Measurements from ENCODE around the gene FLRT1.
"Not testable (repeated sequence)": the region's sequence is repeated elsewhere in the genome, so short reads cannot be mapped to it uniquely, and the experiment has no call there.

Gene FLRT1

DNA sequence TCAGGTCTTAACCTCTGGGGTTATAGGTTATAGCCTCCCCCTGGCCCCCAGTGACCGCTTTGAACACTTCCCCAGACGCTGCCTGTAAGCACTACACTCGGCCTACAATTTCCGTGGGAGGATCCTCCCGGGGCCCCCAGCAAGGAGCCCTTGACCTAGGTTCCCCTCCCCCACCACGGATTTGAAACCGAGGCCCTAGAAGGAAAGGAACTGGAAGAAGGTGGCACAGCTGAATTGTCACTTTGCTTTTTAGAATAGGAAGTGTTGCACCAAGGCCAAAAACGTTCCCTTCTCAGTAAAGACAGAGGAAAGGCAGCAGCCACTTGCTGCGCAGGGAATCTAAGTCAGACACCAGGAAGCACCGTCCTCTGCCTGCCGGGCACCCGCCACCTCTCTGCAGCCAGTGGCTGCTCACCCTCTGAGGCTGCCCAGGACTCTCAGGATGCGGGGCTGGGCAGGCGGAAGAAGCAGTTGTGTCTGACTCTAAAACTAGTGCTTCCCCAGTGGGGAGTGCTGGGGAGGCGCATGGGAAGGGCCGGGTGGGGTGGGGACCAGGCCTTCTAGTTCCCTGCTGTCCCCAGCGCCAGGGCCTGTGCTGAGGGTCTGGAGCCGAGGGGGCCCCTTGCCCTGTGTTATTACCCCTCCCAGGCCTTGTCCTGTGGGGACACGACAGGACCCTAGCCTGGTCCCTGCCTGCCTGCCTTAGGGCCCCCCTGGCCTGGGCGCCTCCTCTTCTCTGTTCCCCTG lies 7.9 kb upstream of the FLRT1 start:
- DNase-seq, result no peak

DNA sequence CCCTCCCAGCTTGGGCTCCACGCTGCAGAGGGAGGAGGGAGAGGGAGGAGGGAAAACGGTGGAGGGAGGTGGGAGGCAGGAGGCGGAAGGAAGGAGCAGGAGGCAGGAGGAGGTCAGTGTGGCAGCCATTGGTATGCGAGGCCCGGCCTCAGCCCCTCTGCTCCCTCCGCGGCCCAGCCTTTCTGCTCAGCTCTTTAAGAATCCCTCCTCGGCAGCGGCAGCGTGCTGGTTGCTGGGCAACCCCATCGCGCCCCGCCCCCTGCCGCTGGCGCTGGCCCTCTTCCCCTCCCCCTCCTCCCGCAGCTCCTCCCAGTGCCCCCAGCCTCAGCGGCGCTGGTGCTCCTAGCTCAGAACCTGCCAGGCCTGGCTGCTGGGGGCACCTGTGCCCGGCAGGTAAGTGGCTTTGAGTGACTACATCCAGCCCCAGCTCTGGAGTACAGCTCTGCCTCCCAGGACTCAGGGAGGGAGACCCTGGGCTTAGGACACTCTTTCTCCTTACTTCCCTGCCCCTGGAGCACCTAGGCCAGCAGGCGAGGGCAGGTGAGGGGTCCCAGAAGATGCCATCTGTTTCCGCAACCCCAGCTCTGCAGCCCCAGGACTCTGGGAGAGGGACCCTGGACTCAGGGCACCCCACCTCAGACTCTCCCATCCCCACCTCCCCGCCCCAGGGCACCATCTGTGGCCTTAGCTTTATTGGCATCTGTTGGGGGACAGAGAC lies 7.2 kb upstream of the FLRT1 start:
- peak; percentile 73 for DNase-seq

GRCh38 chr11:64029773-64030172 lies 6.0 kb upstream of the FLRT1 start:
- DNase-seq, result peak; percentile 24

DNA sequence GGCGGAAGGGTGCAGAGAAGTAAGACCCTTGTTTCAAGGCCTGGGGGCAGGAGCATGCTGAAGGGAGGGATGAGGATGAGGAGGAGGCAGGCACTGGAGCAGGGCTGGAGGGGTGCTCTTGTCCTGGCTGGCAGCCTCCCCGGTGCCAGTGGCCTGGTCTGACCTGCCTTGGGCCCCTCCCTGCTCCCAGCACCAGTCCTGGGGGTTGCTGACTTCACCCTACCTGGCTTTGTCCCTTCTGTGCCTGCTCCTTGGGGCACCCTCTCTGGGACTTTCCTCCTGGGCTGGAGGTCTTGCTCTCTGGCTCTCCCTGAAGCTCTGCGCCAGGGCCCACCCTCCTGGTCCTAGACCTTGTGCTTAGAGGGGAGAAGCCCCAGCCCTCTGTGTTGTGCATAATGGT lies 4.7 kb upstream of the FLRT1 start:
- no peak for DNase-seq

DNA sequence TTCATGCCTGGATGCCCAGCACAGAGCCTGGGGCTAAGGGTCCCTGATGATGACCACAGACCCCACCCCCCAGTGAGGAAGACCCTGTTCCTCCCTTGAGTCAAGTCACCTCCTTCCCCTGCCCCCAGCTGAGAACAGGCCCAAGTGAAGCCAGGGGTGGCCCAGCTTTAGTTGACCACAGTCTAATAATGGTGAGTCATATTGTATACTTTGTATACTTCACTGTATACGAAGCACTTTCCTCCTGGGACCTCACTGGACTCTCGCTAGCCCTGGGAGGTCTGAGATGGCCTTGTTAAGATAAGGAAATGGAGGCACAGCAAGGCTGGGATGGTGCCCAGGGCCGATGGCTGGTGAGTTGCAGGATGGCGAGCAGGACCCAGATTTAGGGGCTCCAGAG lies 3.7 kb upstream of the FLRT1 start:
- no peak for DNase-seq

GRCh38 chr11:64034411-64034811 lies 1.3 kb upstream of the FLRT1 start:
- no peak for DNase-seq

DNA sequence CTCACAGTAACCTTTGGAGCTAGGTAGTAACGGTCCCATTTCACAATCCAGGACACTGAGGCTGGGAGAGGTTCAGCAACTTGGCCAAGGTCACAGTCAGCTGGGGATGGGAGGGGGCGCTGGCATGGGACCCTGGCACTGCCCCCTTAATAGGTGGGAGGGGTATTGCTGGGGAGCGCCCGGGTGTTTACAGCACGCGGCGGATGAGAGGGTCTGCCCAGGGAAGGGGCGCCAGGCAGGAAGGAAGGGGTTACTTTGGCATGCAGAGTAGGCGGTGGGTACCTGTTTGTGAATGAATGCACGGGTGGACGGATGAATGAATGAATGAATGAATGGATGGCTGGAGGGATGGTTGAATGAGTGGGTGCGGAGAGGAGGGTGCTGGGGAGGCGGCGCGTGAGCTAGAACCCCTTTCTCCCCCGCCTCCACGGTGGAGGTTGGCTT lies 628 bp upstream of the FLRT1 start:
- peak; percentile 54 for DNase-seq

DNA sequence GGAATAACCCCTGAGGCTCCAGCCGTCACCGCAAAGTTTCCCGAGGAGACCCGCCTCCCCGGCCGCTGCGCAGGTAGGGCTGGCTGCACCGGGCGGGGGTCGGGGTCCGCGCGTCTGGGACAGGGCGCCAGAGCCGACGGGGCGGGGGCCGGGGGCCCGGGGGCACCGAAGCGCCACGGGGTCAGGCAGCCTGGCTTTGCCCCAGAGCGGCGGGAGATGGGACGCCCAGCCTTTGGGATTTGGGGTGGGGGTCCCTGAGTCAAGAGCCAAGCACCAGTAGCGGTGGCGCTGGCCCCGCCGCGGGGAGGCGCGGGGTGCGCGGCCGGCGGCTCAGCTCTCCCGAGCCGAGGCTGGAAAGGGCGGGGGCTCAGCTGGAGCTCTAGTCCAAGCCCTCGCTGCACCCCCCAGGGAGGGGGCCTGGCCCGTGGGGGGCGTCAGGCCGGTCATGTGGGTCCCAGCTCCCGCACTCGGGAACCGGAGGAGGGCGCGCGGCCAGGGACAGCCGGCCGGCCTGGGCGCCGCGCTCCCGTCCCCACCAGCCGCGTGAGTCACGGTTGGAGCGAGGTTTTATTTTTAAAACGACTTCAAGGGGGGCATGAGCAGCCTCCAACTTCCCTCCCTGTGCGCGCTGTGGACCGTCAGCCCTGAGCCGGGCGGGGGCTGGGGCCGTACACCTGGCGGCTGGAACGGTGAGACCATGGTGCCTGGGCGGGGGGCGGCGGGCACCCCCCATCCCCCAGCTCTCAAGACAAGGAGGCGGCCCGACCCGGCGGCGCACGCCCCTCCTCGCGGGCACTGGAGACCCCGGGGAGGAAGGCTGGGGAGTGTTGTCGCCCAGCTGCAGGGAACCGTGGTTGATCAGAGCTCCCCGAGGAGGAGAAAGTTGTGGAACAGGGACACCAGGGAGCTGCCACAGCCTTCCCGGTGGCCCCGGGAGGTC lies 626 bp downstream of the FLRT1 start:
- peak; percentile 68 for DNase-seq

GRCh38 chr11:64037027-64037634 lies 1.4 kb downstream of the FLRT1 start:
- DNase-seq, result peak; percentile 25

DNA sequence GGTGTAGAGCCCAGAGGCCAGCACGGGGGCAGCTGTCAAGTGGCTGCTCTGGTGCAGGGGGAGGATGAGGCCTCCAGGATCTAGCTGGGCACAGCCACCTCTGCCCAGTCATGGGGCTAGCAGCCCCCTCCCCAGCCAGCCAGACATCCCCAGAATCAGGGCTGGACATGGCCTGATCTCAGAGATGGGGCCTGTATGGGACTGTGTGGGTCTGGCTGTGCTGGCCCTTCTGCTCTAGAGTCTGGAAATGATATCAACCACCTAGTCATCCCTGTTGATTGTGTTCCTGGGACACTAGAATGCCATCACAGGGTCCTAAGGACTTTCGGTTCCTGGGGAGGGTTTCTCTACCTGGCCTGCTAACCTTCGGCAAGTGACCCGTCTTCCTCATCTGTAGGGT lies 2.8 kb downstream of the FLRT1 start:
- DNase-seq, result no peak

DNA sequence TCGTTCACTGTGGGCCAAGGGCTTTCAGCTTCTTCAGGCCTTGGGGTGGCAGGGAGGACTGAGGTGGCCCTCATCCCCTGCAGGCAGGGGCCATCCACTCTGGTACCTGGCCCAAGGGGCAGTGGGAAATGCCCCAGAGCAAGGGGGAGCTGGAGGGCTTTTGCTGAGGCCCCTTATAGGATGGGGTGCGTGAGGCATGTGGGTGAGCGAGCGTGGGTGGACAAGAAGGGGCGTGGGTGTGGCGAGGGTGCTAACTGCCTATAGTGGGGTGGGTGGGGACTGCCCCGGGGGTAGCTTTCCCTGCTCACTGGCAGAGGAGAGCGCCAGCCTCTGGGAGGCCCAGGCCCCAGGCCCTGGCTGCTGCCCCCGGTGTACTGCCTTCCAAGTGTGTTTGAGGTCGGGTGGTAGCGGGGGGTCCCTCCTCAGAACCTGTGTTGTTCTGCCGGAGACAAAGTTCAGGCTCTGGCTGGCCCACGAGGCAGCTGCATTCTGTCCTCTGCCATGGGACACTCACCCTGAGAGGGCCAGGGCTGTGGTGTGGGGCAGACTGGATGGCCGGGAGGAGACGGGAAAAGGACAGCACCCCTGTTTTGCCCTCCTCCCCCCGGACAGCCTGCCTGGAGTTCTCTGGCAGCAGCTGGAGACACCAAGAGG lies 3.4 kb downstream of the FLRT1 start:
- no peak for DNase-seq

DNA sequence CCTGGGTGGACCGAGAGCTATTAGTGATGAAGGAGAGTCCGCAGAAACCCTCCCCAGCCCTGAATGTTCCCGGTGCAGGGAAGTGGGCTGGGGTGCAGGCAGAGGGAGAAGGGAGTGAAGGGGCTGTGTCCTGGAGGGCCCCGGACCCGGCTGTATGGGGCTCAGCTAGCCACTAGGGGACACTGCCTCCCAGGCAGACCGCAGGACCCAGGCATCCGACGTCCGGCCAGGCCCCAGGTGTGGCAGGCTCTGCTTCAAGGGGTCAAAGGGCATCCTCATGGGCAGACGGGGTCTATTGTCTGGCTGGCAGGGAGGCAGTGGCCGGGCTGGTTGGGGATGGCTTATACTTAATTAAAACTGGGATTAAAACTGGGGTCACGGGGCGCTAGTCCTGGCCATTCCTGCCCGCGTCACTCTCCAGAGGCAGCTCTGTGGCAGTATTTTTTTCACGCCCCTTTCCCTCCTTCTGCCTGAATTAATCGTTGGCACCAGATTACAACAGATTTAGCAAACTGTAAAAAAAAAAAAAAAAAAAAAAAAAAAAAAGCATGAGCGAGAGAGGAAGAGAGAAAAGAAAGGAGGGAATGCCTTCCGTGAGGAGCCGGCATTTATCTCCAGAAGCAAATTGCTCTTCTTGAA lies 5.1 kb downstream of the FLRT1 start:
- DNase-seq, result peak; percentile 79

DNA sequence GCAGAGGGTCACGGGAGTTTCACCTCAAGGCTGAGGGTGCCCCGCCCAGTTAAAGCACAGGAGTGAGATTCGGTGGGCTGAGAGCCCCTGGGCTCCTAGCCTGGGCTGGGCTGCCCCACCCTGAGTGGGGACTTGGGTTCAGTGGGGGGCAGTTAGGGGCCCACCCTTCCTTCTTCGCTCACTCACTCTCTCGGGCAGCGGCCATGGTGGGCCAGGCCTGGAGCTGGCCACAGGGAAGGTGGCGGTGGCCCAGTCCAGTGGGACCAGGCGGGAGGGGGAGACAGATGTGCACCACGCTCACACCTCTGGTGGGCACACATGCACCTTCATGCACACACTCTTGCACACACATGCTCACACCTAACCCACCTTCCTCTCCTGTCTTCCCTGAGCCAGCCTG lies 6.1 kb downstream of the FLRT1 start:
- DNase-seq, result no peak

- no peak for DNase-seq
Observed at GRCh38 chr11:64042301-64042700, 6.6 kb downstream of the FLRT1 start.

GRCh38 chr11:64043545-64043944 lies 7.8 kb downstream of the FLRT1 start:
- no peak for DNase-seq

- peak; percentile 88 for DNase-seq
Observed at GRCh38 chr11:64044730-64045393, 9.1 kb downstream of the FLRT1 start.

- DNase-seq, result no peak
Observed at GRCh38 chr11:64045700-64046099, 10.0 kb downstream of the FLRT1 start.

- DNase-seq, result not testable (repeated sequence)
Observed at GRCh38 chr11:64047373-64047772, 11.6 kb downstream of the FLRT1 start.

GRCh38 chr11:64048042-64048854 lies 12.5 kb downstream of the FLRT1 start:
- DNase-seq, result no peak

DNA sequence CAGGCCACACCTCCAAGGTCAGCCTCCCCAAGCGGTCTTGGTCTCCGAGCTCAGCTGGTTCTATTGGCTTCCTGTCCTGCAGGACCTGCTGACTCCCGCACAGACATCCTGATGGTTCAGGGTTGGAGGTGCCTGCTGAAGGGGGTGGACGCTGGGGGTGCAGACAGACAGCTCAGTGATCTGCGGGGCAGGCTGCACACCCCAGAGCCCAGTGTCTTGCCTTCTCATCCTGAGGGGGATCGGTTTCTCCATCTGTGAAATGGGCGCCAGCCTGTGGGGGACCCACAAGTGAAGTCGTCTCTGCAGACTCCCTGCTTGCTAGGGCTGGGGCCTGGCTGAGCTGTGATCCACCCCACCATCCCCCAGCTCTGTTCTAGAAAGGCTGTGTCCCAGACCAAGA lies 13.8 kb downstream of the FLRT1 start:
- no peak for DNase-seq
